GM12801 (cell line): ENCODE data around the gene CYB561.

ENCODE experiments used
- TF ChIP-seq, protein P1 (sequence below): IDR thresholded peaks from one replicate; pipeline ENCODE4 v1.5.1; 2011; ENCODE audit warnings: control low read depth; ENCODE audit not compliant: insufficient read length; ENCODE audit errors: extremely low read depth

The CYB561 gene

GRCh38 chr17:63419949-63420867 lies 25.9 kb downstream of the CYB561 start:
- TF ChIP-seq, protein P1, sequence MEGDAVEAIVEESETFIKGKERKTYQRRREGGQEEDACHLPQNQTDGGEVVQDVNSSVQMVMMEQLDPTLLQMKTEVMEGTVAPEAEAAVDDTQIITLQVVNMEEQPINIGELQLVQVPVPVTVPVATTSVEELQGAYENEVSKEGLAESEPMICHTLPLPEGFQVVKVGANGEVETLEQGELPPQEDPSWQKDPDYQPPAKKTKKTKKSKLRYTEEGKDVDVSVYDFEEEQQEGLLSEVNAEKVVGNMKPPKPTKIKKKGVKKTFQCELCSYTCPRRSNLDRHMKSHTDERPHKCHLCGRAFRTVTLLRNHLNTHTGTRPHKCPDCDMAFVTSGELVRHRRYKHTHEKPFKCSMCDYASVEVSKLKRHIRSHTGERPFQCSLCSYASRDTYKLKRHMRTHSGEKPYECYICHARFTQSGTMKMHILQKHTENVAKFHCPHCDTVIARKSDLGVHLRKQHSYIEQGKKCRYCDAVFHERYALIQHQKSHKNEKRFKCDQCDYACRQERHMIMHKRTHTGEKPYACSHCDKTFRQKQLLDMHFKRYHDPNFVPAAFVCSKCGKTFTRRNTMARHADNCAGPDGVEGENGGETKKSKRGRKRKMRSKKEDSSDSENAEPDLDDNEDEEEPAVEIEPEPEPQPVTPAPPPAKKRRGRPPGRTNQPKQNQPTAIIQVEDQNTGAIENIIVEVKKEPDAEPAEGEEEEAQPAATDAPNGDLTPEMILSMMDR: no peak

DNA sequence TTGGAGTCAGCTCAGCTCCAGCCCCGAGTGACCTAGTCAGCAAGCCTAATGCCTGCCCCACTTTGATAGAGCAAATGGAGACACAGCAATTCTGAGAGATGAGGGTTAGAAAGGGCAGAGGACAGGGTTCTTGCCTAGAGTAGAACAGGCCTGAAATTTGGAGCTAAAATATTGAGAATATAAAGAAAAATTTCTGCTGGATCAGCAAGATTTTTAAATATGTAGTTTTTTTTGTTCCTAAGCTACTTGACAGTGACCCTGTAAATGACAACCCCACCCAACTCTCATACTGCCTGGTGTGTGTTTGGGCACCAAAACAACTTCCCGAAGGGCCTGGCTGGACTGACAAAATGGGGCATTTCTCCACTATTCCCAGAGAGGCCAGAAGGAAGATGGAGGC lies 26.7 kb downstream of the CYB561 start:
- TF ChIP-seq, protein P1: no peak

- TF ChIP-seq, protein P1: no peak
Measured at GRCh38 chr17:63418540-63418939, 27.6 kb downstream of the CYB561 start.

DNA sequence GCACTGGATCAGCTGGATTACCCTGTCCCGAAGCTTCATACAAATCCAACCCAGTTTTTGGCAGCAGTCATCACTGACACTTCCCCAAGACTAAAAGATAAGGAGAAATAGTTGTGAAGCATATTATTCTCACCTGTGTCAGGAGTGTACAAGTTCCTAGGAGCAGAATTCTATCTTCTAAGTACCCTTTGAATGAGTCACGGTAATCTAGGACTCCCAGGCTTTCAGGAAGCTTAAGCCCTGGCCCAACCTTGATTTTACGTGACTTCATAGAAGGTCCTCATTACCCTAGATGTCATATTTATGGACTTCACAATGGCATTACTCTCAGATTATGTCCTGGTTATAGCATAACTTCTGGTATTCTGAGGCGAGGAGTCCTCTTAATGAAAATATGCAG lies 31.9 kb downstream of the CYB561 start:
- TF ChIP-seq, protein P1: no peak

GRCh38 chr17:63413128-63413527 lies 33.0 kb downstream of the CYB561 start:
- TF ChIP-seq, protein P1: no peak

- TF ChIP-seq, protein P1: no peak
Measured at GRCh38 chr17:63412234-63412633, 33.9 kb downstream of the CYB561 start.

- TF ChIP-seq, protein P1: no peak
Measured at GRCh38 chr17:63407741-63408330, 38.3 kb downstream of the CYB561 start.
